Gastrocnemius medialis (tissue), 4 donors: ENCODE results near the gene LGALS7B. TPM values are rescaled to one million over a fixed set of nuclear protein-coding genes. Genes with fewer than 3 reads are reported as not detected.
"Not testable (repeated sequence)": the region's sequence is repeated elsewhere in the genome, so short reads cannot be mapped to it uniquely, and the experiment has no call there.

Source experiments
- ATAC-seq, 2 donors: fragments of 150-250 bp; one replicate each; pipeline ENCODE4 v1.9.1; 2016
- DNase-seq, 2 donors: peaks; one replicate each; pipeline ENCODE4 v3.0.0-alpha.2; 2019
- H3K27ac ChIP-seq, 4 donors: fragments of 200-600 bp; sonication (generic); 1 replicate in 1 of 4; 2 replicates in 3 of 4; pipeline ENCODE4 v1.5.1; 2016 to 2018; ENCODE audit warnings: mild to moderate bottlenecking in 2 of 4, moderate library complexity in 1 of 4
- H3K27me3 ChIP-seq, 3 donors: fragments of 200-600 bp; sonication (generic) in 2 of 3; 1 replicate in 1 of 3; 2 replicates in 2 of 3; pipeline versions ENCODE4 v1.5.1 to v1.6.0; 2016 to 2019; ENCODE audit warnings: mild to moderate bottlenecking in 1 of 3, moderate library complexity in 1 of 3
- H3K36me3 ChIP-seq, 2 donors: fragments of 200-600 bp; sonication (generic) in 1 of 2; one replicate each; pipeline ENCODE4 v1.5.1; 2017 to 2018
- H3K4me1 ChIP-seq, 2 donors: fragments of 200-600 bp; sonication (generic) in 1 of 2; one replicate each; pipeline ENCODE4 v1.5.1; 2016 to 2017; ENCODE audit warnings: mild to moderate bottlenecking in 2 of 2
- H3K4me3 ChIP-seq, 4 donors: fragments of 200-600 bp; sonication (generic) in 3 of 4; 1 replicate in 1 of 4; 2 replicates in 3 of 4; pipeline ENCODE4 v1.5.1; 2016 to 2019; ENCODE audit warnings: mild to moderate bottlenecking in 2 of 4
- H3K9me3 ChIP-seq, 3 donors: fragments of 200-600 bp; sonication (generic) in 2 of 3; 1 replicate in 1 of 3; 2 replicates in 2 of 3; pipeline ENCODE4 v1.5.1; 2016 to 2019
- CTCF ChIP-seq, 5 experiments: fragments of 450-650 bp in 3 of 5; fragments of 200-600 bp in 2 of 5; sonication (generic) in 2 of 5; IDR thresholded peaks in 4 of 5; conservative IDR thresholded peaks in 1 of 5; 1 replicate in 4 of 5; 2 replicates in 1 of 5; pipeline ENCODE4 v1.5.1; 2016 to 2019; ENCODE audit warnings: antibody characterized with exemption in 5 of 5, mild to moderate bottlenecking in 3 of 5, moderate library complexity in 3 of 5
- POLR2A ChIP-seq, 2 donors: fragments of 450-650 bp; IDR thresholded peaks; one replicate each; pipeline ENCODE4 v1.6.1; 2017; ENCODE audit warnings: antibody characterized with exemption in 2 of 2, mild to moderate bottlenecking in 2 of 2, moderate library complexity in 2 of 2
- in situ Hi-C, 4 donors: fragments of 200-750 bp; cut with MboI; loops; one replicate each; pipeline versions ENCODE4 v1.15.0 to v1.8.0; 2017; ENCODE audit warnings: low sequenced_read_pairs in 4 of 4
- intact Hi-C: fragments of 100-400 bp; cut with DNase I; formaldehyde crosslinking; loops from one replicate; pipeline ENCODE4 v1.15.1; 2023; ENCODE audit warnings: low total_unique reads
- total RNA-seq, 4 donors: library from RNA; depleted of rRNA; stranded (reverse); fragments of >200 nt; gene quantifications; one replicate each; pipeline versions ENCODE4 v1.1.0 to v1.2.3, GENCODE V29; 2016

The LGALS7B gene
- total RNA-seq, 4 donors from 2014 or later, result not detected

GRCh38 chr19:38812841-38813320, 23.9 kb downstream of the LGALS7B start, which contains the start of gene LGALS4:
LGALS4 (minus strand) TSS chr19:38812945; CDS start chr19:38812886, 59 bp downstream.
- DNase-seq (no peak), ATAC-seq (peak in 1 of 2 donors; percentile 18)
- TF ChIP-seq CTCF (IDR thresholded peaks at IDR 0.05 in 4 of 5, conservative IDR thresholded peaks at IDR 0.05 in 1 of 5) (no peak), POLR2A (IDR thresholded peaks at IDR 0.05) (no peak)
- H3K36me3 ChIP-seq, result peaks cover 0 to 32% of the 10 kb centered on the region in 2 donors
- no peaks in the 10 kb centered on the region for H3K27me3 ChIP-seq
- no peak within 1 kb of the TSS for H3K4me3 ChIP-seq
- in situ Hi-C loops (no loop called here), intact Hi-C loops (no loop called here)
- no peak within 1 kb of the TSS for H3K27ac ChIP-seq
- no peaks in the 10 kb centered on the region for H3K4me1 ChIP-seq
- H3K9me3 ChIP-seq, result no peaks in the 10 kb centered on the region

GRCh38 chr19:38813323-38813722, 24.3 kb downstream of the LGALS7B start:
- in situ Hi-C loops (no loop called here), intact Hi-C loops (no loop called here)
- no peaks in the 10 kb centered on the region for H3K4me1 ChIP-seq
- ATAC-seq (no peak), DNase-seq (no peak)
- no peaks in the 10 kb centered on the region for H3K9me3 ChIP-seq
- H3K4me3 ChIP-seq, result no peak overlapping the region
- H3K36me3 ChIP-seq, result peaks cover 0 to 36% of the 10 kb centered on the region in 2 donors
- TF ChIP-seq CTCF (IDR thresholded peaks at IDR 0.05 in 4 of 5, conservative IDR thresholded peaks at IDR 0.05 in 1 of 5), result no peak
- TF ChIP-seq POLR2A (IDR thresholded peaks at IDR 0.05), result no peak
- no peak overlapping the region for H3K27ac ChIP-seq
- no peaks in the 10 kb centered on the region for H3K27me3 ChIP-seq

GRCh38 chr19:38813932-38814331, 24.9 kb downstream of the LGALS7B start:
- H3K4me1 ChIP-seq, H3K9me3 ChIP-seq, H3K4me3 ChIP-seq, ATAC-seq, DNase-seq, in situ Hi-C loops, intact Hi-C loops, H3K27ac ChIP-seq, H3K27me3 ChIP-seq: not testable (repeated sequence)
- H3K36me3 ChIP-seq, result peaks cover 0 to 36% of the 10 kb centered on the region in 2 donors

- intact Hi-C loops (no loop called here), in situ Hi-C loops (no loop called here)
- H3K27me3 ChIP-seq, result no peaks in the 10 kb centered on the region
- peaks cover 0 to 36% of the 10 kb centered on the region in 2 donors for H3K36me3 ChIP-seq
- no peaks in the 10 kb centered on the region for H3K9me3 ChIP-seq
- peaks cover 8 to 12% of the 10 kb centered on the region in 2 donors for H3K4me1 ChIP-seq
- ATAC-seq (no peak), DNase-seq (no peak)
- TF ChIP-seq POLR2A (IDR thresholded peaks at IDR 0.05) (no peak), CTCF (IDR thresholded peaks at IDR 0.05 in 4 of 5, conservative IDR thresholded peaks at IDR 0.05 in 1 of 5) (no peak)
- no peak overlapping the region for H3K4me3 ChIP-seq
- H3K27ac ChIP-seq, result no peak overlapping the region
Observed at GRCh38 chr19:38815059-38816001, 26.3 kb downstream of the LGALS7B start.

- no peak for DNase-seq
- in situ Hi-C loops (no loop called here), intact Hi-C loops (no loop called here)
- no peak overlapping the region for H3K4me3 ChIP-seq
- peaks cover 13 to 20% of the 10 kb centered on the region in 2 donors for H3K4me1 ChIP-seq
- H3K27ac ChIP-seq, result no peak overlapping the region
- H3K27me3 ChIP-seq, result no peaks in the 10 kb centered on the region
- TF ChIP-seq POLR2A (IDR thresholded peaks at IDR 0.05), result no peak
- TF ChIP-seq CTCF (IDR thresholded peaks at IDR 0.05 in 4 of 5, conservative IDR thresholded peaks at IDR 0.05 in 1 of 5), result no peak
- ATAC-seq, result no peak
- H3K36me3 ChIP-seq, result peaks cover 0 to 36% of the 10 kb centered on the region in 2 donors
- no peaks in the 10 kb centered on the region for H3K9me3 ChIP-seq
Observed at GRCh38 chr19:38816131-38816750, 27.2 kb downstream of the LGALS7B start.
